Smooth muscle cell (in vitro differentiated cells): Measurements from ENCODE around the gene SFXN1. TPM values are rescaled to one million over a fixed set of nuclear protein-coding genes. Genes with fewer than 3 reads are reported as not detected.
"Not testable (repeated sequence)": the region's sequence is repeated elsewhere in the genome, so short reads cannot be mapped to it uniquely, and the experiment has no call there.

Source experiments
- DNase-seq: peaks from one replicate; lab custom pipeline; 2025; ENCODE audit not compliant: unreplicated experiment; lab: John Stamatoyannopoulos, UW
- H2AFZ ChIP-seq: fragments of 200-600 bp; sonication (generic); 2 replicates; pipeline ENCODE4 v1.6.0; 2016; ENCODE audit warnings: antibody characterized with exemption, low read depth, mild to moderate bottlenecking
- H3F3A ChIP-seq: fragments of 200-600 bp; sonication (generic); 2 replicates; pipeline ENCODE4 v1.6.0; 2017; ENCODE audit warnings: antibody characterized with exemption, low read depth
- H3K27ac ChIP-seq: fragments of 200-600 bp; sonication (generic); 2 replicates; pipeline ENCODE4 v1.5.1; 2016; ENCODE audit warnings: low read depth, mild to moderate bottlenecking
- H3K27me3 ChIP-seq: fragments of 200-600 bp; sonication (generic); 2 replicates; pipeline ENCODE4 v1.6.1; 2016; ENCODE audit warnings: low read depth, mild to moderate bottlenecking
- H3K36me3 ChIP-seq: fragments of 200-600 bp; sonication (generic); 2 replicates; pipeline ENCODE4 v1.5.1; 2016; ENCODE audit warnings: low read depth
- H3K4me1 ChIP-seq: fragments of 200-600 bp; sonication (generic); 2 replicates; pipeline ENCODE4 v1.5.1; 2016; ENCODE audit warnings: low read depth
- H3K4me2 ChIP-seq: fragments of 200-600 bp; sonication (generic); 2 replicates; pipeline ENCODE4 v1.6.0; 2016; ENCODE audit warnings: mild to moderate bottlenecking
- H3K4me3 ChIP-seq: fragments of 200-600 bp; sonication (generic); 2 replicates; pipeline ENCODE4 v1.5.1; 2016; ENCODE audit warnings: mild to moderate bottlenecking
- H3K79me2 ChIP-seq: fragments of 200-600 bp; sonication (generic); 2 replicates; pipeline ENCODE4 v1.6.0; 2016; ENCODE audit warnings: low read depth, mild to moderate bottlenecking
- H3K9ac ChIP-seq: fragments of 200-600 bp; sonication (generic); 2 replicates; pipeline ENCODE4 v1.6.0; 2016; ENCODE audit warnings: low read depth
- H3K9me3 ChIP-seq: fragments of 200-600 bp; sonication (generic); replicated peaks from 2 replicates; pipeline ENCODE4 v1.5.1; 2016; ENCODE audit warnings: low read depth
- H4K20me1 ChIP-seq: fragments of 200-600 bp; sonication (generic); 2 replicates; pipeline ENCODE4 v1.6.0; 2016; ENCODE audit warnings: low read depth
- WGBS: methylation state at CpG from one replicate; pipeline ENCODE4 v1.1.7; 2016; ENCODE audit warnings: low lambda C conversion rate; 5-methylcytosine and 5-hydroxymethylcytosine counted together
- polyA plus RNA-seq: library from polyadenylated mRNA; unstranded; fragments of >200 nt; fragmentation: Nextera tagmentation; extraction: Ambion mirVana; gene quantifications from 2 replicates; pipeline ENCODE4 v1.2.1, GENCODE V29; 2016
- total RNA-seq: library from RNA; depleted of rRNA; stranded (reverse); fragments of >200 nt; gene quantifications from 2 replicates; pipeline ENCODE4 v1.2.3, GENCODE V29; 2014
- TF ChIP-seq, protein P1 (sequence below): fragments of 200-600 bp; sonication (generic); IDR thresholded peaks from 2 replicates; pipeline ENCODE4 v1.5.1; 2017; ENCODE audit warnings: borderline replicate concordance, mild to moderate bottlenecking, antibody characterized with exemption; ENCODE audit not compliant: insufficient read depth, poor library complexity, severe bottlenecking

The SFXN1 gene
- total and polyA plus RNA-seq, 2 experiments from 2014 or later = 63.9 to 136 TPM

DNA sequence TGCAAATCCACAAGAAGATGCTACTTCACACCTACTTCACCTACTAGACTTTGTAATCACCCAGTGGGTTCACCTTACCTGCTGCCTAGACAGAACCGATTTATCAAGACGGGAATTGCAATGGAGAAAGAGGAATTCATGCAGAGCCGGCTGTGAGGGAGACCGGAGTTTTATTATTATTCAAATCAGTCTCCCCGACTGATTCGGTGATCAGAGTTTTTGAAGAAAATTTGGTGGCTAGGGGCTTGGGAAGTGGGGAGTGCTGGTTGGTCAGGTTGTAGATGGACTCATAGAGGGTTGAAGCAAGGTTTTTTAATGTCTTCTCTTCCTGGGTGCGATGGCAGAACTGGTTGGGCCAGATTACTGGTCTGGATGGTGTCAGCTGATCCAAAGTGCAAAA lies 23.4 kb downstream of the SFXN1 start:
- TF ChIP-seq, protein P1, sequence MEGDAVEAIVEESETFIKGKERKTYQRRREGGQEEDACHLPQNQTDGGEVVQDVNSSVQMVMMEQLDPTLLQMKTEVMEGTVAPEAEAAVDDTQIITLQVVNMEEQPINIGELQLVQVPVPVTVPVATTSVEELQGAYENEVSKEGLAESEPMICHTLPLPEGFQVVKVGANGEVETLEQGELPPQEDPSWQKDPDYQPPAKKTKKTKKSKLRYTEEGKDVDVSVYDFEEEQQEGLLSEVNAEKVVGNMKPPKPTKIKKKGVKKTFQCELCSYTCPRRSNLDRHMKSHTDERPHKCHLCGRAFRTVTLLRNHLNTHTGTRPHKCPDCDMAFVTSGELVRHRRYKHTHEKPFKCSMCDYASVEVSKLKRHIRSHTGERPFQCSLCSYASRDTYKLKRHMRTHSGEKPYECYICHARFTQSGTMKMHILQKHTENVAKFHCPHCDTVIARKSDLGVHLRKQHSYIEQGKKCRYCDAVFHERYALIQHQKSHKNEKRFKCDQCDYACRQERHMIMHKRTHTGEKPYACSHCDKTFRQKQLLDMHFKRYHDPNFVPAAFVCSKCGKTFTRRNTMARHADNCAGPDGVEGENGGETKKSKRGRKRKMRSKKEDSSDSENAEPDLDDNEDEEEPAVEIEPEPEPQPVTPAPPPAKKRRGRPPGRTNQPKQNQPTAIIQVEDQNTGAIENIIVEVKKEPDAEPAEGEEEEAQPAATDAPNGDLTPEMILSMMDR = no peak
- Histone ChIP-seq H3F3A (no peaks in the 10 kb centered on the region), H3K9me3 (no peaks in the 10 kb centered on the region), H3K79me2 (peaks cover 70% of the 10 kb centered on the region), H4K20me1 (peaks cover 94% of the 10 kb centered on the region), H3K9ac (no peak overlapping the region), H3K27ac (no peak overlapping the region), H3K36me3 (peaks cover 3% of the 10 kb centered on the region), H3K4me3 (no peak overlapping the region), H2AFZ (no peak overlapping the region), H3K4me1 (no peaks in the 10 kb centered on the region), H3K27me3 (no peaks in the 10 kb centered on the region), H3K4me2 (no peak overlapping the region)
- WGBS = 72% methylated on average over 7 of the region's 7 CpGs
- DNase-seq = no peak

DNA sequence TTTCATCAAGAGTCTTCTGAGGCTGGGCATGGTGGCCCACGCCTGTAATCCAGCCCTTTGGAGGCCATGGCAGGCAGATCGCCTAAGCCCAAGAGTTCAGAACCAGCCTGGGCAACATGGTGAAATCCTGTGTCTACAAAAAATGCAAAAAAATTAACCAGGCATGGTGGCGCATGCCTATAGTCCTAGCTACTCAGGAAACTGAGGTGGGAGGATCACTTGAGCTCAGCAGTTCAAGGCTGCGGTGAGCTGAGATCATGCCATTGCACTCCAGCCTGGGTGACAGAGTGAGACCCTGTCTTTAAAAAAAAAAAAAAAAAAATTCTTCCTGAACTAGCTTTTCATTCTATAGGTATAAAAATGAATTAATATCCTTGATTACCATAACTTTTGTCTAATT lies 29.3 kb downstream of the SFXN1 start:
- not testable (repeated sequence) for H3K27me3 ChIP-seq, H3K9ac ChIP-seq, H3K4me2 ChIP-seq, DNase-seq, H3K27ac ChIP-seq, H3K9me3 ChIP-seq, H2AFZ ChIP-seq, H3K4me1 ChIP-seq, H3F3A ChIP-seq, H3K4me3 ChIP-seq
- H3K36me3 ChIP-seq = peaks cover 19% of the 10 kb centered on the region
- H4K20me1 ChIP-seq = peaks cover 86% of the 10 kb centered on the region
- WGBS = 97% methylated on average over 4 of the region's 4 CpGs
- H3K79me2 ChIP-seq = peaks cover 49% of the 10 kb centered on the region

DNA sequence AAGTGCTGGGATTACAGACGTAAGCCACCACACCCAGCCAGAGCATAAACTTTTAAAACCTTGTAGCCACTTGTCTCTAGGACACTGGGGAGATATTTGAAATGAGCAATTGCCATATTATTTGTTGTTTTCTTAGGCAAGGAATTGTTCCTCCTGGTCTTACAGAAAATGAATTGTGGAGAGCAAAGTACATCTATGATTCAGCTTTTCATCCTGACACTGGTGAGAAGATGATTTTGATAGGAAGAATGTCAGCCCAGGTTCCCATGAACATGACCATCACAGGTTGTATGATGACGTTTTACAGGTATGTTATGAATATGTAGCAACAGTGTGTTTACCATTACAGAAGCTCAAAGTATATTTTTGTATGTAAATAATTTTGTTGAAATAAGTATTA lies 30.5 kb downstream of the SFXN1 start:
- Histone ChIP-seq H3K4me2 (no peak overlapping the region), H3K9me3 (no peaks in the 10 kb centered on the region)
- 96% methylated on average over 2 of the region's 2 CpGs for WGBS

DNA sequence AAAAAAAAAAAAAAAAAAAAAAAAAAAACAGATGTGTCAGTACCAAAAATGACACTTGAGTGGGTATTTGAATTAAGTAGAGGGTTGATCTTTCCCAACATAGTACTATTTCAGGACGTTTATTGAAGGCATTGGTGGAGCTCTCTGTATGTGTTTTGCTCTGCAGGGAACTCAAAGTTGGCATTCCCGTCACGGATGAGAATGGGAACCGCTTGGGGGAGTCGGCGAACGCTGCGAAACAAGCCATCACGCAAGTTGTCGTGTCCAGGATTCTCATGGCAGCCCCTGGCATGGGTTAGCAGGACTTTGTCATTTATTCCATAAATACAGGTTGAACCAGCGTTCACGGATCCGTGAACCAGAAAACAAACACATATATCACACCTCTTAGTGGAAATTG lies 34.9 kb downstream of the SFXN1 start:
- Histone ChIP-seq H3K27ac (no peak overlapping the region), H3K36me3 (peaks cover 19% of the 10 kb centered on the region), H4K20me1 (peaks cover 39% of the 10 kb centered on the region), H3K9me3 (no peaks in the 10 kb centered on the region), H3K79me2 (peaks cover 4% of the 10 kb centered on the region), H3K27me3 (no peaks in the 10 kb centered on the region), H3K4me2 (no peak overlapping the region), H3K9ac (no peak overlapping the region), H2AFZ (no peak overlapping the region), H3F3A (peaks cover 18% of the 10 kb centered on the region), H3K4me1 (peaks cover 3% of the 10 kb centered on the region), H3K4me3 (no peak overlapping the region)
- DNase-seq = no peak
- TF ChIP-seq, protein P1 = no peak
- WGBS = 98% methylated on average over 13 of the region's 13 CpGs

More for the DNA sequence above, 30.5 kb downstream of the SFXN1 start:
- Histone ChIP-seq H2AFZ (no peak overlapping the region), H3K27me3 (no peaks in the 10 kb centered on the region), H3F3A (no peaks in the 10 kb centered on the region), H3K9ac (no peak overlapping the region), H3K79me2 (peaks cover 39% of the 10 kb centered on the region), H4K20me1 (peaks cover 76% of the 10 kb centered on the region), H3K27ac (peak overlapping the region; percentile 31), H3K36me3 (peaks cover 19% of the 10 kb centered on the region), H3K4me1 (no peaks in the 10 kb centered on the region), H3K4me3 (no peak overlapping the region)
- no peak for DNase-seq
- TF ChIP-seq, protein P1 = no peak
